ENCODE data around the gene DNAJC3. TPM values are rescaled to one million over a fixed set of nuclear protein-coding genes. Genes with fewer than 3 reads are reported as not detected.
A peak's percentile ranks its signal among the peaks of the same experiment; 100 is the strongest.

The DNAJC3 gene
- total and polyA plus RNA-seq, 4 donors = 32.0 to 121 (median 37.1) TPM

DNA sequence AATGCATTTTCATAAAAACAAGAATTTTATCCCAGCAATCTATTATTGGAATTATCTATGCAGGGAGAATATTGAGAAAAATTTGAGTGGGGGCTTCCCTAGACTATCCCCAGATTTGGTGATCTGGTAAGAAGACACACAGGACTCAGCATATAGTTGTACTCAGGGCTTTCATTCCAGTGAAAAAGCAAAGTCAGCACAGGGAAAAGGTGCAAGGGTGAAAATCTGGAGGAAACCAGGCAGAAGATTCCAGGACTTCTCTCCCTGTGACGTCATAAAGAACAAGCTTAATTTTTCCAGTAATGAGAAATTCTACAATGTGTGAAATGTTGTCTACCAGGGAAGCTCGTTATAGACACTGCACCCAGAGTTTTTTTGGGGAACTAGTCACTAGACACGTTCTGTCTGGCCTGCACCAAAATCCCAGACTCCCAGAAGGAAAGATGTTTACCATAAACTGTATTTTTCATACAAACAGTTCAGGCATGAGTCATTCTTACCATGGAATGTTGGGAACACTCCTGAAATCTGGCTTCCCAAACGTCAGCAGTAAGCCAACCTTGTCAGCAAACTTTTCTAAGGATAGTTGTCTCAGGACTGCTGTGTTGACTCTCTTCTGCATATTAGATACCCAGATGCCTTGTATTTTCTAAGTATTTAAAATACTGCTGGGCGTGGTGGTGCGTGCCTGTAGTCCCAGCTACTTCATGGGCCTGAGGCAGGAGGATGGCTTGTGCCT, 107.4 kb downstream of the DNAJC3 start:
- H3K4me3 ChIP-seq (ENCODE audit: low read depth in 1 of 3, low read length in 3 of 3) = no peak overlapping the region
- TF ChIP-seq RAD21 (IDR thresholded peaks at IDR 0.05) = no peak
- no peak for TF ChIP-seq GABPA (IDR thresholded peaks at IDR 0.05 in 1 of 2, conservative IDR thresholded peaks at IDR 0.05 in 1 of 2)
- peak in 1 of 2 donors; percentile 44 for TF ChIP-seq JUND (IDR thresholded peaks at IDR 0.05)
- no peak for TF ChIP-seq HNF4G (IDR thresholded peaks at IDR 0.05)
- H3K27me3 ChIP-seq (ENCODE audit: control insufficient read depth in 4 of 4, insufficient read depth in 4 of 4, low read length in 3 of 4) = no peaks in the 10 kb centered on the region
- H3K9me3 ChIP-seq (ENCODE audit: control insufficient read depth in 4 of 4, low read length in 3 of 4) = no peaks in the 10 kb centered on the region
- no peak overlapping the region for H3K27ac ChIP-seq (ENCODE audit: low read depth in 1 of 2, low read length in 2 of 2)
- H3K9ac ChIP-seq (ENCODE audit: low read depth in 1 of 2, low read length in 2 of 2) = no peak overlapping the region
- no peak for DNase-seq (ENCODE audit: low spot score)
- H3K4me1 ChIP-seq (ENCODE audit: control insufficient read depth in 4 of 4, insufficient read depth in 4 of 4, low read length in 3 of 4) = no peaks in the 10 kb centered on the region
- WGBS = 89% methylated on average over 6 of the region's 6 CpGs
- H3K36me3 ChIP-seq (ENCODE audit: control insufficient read depth in 4 of 4, insufficient read depth in 3 of 4, low read depth in 1 of 4, low read length in 3 of 4) = peaks cover 7 to 25% (median 20%) of the 10 kb centered on the region in 4 donors

DNA sequence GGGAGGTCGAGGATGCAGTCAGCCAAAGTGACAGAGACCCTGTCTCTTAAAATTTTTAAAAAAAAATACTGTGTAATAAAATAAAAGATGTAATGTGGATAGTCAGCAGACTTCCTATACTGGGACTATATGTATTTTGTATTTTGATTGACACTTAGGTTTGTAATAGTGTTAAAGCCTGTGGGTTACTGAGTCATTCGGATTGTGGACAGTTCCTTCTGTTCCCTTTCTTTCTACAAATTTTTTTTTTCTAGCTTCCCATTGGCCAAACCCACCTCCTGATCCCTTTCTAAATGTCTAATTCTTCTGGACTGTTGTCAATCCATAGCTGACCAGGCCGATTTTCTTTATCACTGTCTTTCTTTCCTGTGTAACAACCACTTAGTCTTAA, 108.0 kb downstream of the DNAJC3 start:
- 85% methylated on average over 3 of the region's 3 CpGs for WGBS
- TF ChIP-seq YY1 (IDR thresholded peaks at IDR 0.05) (no peak), SP1 (IDR thresholded peaks at IDR 0.05) (no peak), GABPA (IDR thresholded peaks at IDR 0.05 in 1 of 2, conservative IDR thresholded peaks at IDR 0.05 in 1 of 2) (no peak), TAF1 (conservative IDR thresholded peaks at IDR 0.05) (no peak), FOXA2 (IDR thresholded peaks at IDR 0.05) (no peak), FOXA1 (IDR thresholded peaks at IDR 0.05) (no peak), RXRA (IDR thresholded peaks at IDR 0.05) (no peak), NR2F2 (IDR thresholded peaks at IDR 0.05) (no peak), EGR1 (IDR thresholded peaks at IDR 0.05; ENCODE audit: low read depth in 2 of 2) (no peak), HNF4A (conservative IDR thresholded peaks at IDR 0.05) (no peak)
- TF ChIP-seq, protein P1, sequence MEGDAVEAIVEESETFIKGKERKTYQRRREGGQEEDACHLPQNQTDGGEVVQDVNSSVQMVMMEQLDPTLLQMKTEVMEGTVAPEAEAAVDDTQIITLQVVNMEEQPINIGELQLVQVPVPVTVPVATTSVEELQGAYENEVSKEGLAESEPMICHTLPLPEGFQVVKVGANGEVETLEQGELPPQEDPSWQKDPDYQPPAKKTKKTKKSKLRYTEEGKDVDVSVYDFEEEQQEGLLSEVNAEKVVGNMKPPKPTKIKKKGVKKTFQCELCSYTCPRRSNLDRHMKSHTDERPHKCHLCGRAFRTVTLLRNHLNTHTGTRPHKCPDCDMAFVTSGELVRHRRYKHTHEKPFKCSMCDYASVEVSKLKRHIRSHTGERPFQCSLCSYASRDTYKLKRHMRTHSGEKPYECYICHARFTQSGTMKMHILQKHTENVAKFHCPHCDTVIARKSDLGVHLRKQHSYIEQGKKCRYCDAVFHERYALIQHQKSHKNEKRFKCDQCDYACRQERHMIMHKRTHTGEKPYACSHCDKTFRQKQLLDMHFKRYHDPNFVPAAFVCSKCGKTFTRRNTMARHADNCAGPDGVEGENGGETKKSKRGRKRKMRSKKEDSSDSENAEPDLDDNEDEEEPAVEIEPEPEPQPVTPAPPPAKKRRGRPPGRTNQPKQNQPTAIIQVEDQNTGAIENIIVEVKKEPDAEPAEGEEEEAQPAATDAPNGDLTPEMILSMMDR (IDR thresholded peaks at IDR 0.05; ENCODE audit: low read depth, low read length, missing input control) = no peak
- TF ChIP-seq, protein P2, sequence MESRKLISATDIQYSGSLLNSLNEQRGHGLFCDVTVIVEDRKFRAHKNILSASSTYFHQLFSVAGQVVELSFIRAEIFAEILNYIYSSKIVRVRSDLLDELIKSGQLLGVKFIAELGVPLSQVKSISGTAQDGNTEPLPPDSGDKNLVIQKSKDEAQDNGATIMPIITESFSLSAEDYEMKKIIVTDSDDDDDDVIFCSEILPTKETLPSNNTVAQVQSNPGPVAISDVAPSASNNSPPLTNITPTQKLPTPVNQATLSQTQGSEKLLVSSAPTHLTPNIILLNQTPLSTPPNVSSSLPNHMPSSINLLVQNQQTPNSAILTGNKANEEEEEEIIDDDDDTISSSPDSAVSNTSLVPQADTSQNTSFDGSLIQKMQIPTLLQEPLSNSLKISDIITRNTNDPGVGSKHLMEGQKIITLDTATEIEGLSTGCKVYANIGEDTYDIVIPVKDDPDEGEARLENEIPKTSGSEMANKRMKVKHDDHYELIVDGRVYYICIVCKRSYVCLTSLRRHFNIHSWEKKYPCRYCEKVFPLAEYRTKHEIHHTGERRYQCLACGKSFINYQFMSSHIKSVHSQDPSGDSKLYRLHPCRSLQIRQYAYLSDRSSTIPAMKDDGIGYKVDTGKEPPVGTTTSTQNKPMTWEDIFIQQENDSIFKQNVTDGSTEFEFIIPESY (IDR thresholded peaks at IDR 0.05) = no peak
- TF ChIP-seq, protein P3, sequence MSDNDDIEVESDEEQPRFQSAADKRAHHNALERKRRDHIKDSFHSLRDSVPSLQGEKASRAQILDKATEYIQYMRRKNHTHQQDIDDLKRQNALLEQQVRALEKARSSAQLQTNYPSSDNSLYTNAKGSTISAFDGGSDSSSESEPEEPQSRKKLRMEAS (IDR thresholded peaks at IDR 0.05) = no peak
- TF ChIP-seq, protein P4, sequence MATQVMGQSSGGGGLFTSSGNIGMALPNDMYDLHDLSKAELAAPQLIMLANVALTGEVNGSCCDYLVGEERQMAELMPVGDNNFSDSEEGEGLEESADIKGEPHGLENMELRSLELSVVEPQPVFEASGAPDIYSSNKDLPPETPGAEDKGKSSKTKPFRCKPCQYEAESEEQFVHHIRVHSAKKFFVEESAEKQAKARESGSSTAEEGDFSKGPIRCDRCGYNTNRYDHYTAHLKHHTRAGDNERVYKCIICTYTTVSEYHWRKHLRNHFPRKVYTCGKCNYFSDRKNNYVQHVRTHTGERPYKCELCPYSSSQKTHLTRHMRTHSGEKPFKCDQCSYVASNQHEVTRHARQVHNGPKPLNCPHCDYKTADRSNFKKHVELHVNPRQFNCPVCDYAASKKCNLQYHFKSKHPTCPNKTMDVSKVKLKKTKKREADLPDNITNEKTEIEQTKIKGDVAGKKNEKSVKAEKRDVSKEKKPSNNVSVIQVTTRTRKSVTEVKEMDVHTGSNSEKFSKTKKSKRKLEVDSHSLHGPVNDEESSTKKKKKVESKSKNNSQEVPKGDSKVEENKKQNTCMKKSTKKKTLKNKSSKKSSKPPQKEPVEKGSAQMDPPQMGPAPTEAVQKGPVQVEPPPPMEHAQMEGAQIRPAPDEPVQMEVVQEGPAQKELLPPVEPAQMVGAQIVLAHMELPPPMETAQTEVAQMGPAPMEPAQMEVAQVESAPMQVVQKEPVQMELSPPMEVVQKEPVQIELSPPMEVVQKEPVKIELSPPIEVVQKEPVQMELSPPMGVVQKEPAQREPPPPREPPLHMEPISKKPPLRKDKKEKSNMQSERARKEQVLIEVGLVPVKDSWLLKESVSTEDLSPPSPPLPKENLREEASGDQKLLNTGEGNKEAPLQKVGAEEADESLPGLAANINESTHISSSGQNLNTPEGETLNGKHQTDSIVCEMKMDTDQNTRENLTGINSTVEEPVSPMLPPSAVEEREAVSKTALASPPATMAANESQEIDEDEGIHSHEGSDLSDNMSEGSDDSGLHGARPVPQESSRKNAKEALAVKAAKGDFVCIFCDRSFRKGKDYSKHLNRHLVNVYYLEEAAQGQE (IDR thresholded peaks at IDR 0.05) = no peak
- Histone ChIP-seq H3K4me3 (ENCODE audit: low read depth in 1 of 3, low read length in 3 of 3) (no peak overlapping the region), H3K9ac (ENCODE audit: low read depth in 1 of 2, low read length in 2 of 2) (no peak overlapping the region), H3K36me3 (ENCODE audit: control insufficient read depth in 4 of 4, insufficient read depth in 3 of 4, low read depth in 1 of 4, low read length in 3 of 4) (peaks cover 7 to 25% (median 20%) of the 10 kb centered on the region in 4 donors), H3K4me1 (ENCODE audit: control insufficient read depth in 4 of 4, insufficient read depth in 4 of 4, low read length in 3 of 4) (no peaks in the 10 kb centered on the region), H3K27me3 (ENCODE audit: control insufficient read depth in 4 of 4, insufficient read depth in 4 of 4, low read length in 3 of 4) (no peaks in the 10 kb centered on the region), H3K27ac (ENCODE audit: low read depth in 1 of 2, low read length in 2 of 2) (no peak overlapping the region), H3K9me3 (ENCODE audit: control insufficient read depth in 4 of 4, low read length in 3 of 4) (no peaks in the 10 kb centered on the region)
- DNase-seq (ENCODE audit: low spot score) = no peak

Measured in liver (tissue), 9 donors.